Body of pancreas (tissue), 4 donors: ENCODE results near the gene LRRC10B.

Experiments
- CTCF ChIP-seq, 7 experiments: fragments of 450-650 bp in 4 of 7; fragments of 200-600 bp in 3 of 7; sonication (generic) in 3 of 7; IDR thresholded peaks; one replicate each; pipeline ENCODE4 v1.5.1; 2016 to 2019; ENCODE audit warnings: antibody characterized with exemption in 7 of 7
- POLR2A ChIP-seq, 3 donors: fragments of 450-650 bp; IDR thresholded peaks; one replicate each; pipeline ENCODE4 v1.6.1; 2016; ENCODE audit warnings: antibody characterized with exemption in 3 of 3, mild to moderate bottlenecking in 2 of 3

- TF ChIP-seq CTCF (IDR thresholded peaks at IDR 0.05) (no peak), POLR2A (IDR thresholded peaks at IDR 0.05) (no peak)
These were observed 33.0 kb downstream of the LRRC10B start for GRCh38 chr11:61541598-61541997.
